NOMO-1 treated with DMSO at 0.1 percent for 48 hours (cell line): ENCODE measurements around the gene TIMP1.

Source experiments
- DNase-seq: peaks from one replicate; lab custom pipeline; 2025; ENCODE audit not compliant: unreplicated experiment; lab: John Stamatoyannopoulos, UW

The TIMP1 gene

DNA sequence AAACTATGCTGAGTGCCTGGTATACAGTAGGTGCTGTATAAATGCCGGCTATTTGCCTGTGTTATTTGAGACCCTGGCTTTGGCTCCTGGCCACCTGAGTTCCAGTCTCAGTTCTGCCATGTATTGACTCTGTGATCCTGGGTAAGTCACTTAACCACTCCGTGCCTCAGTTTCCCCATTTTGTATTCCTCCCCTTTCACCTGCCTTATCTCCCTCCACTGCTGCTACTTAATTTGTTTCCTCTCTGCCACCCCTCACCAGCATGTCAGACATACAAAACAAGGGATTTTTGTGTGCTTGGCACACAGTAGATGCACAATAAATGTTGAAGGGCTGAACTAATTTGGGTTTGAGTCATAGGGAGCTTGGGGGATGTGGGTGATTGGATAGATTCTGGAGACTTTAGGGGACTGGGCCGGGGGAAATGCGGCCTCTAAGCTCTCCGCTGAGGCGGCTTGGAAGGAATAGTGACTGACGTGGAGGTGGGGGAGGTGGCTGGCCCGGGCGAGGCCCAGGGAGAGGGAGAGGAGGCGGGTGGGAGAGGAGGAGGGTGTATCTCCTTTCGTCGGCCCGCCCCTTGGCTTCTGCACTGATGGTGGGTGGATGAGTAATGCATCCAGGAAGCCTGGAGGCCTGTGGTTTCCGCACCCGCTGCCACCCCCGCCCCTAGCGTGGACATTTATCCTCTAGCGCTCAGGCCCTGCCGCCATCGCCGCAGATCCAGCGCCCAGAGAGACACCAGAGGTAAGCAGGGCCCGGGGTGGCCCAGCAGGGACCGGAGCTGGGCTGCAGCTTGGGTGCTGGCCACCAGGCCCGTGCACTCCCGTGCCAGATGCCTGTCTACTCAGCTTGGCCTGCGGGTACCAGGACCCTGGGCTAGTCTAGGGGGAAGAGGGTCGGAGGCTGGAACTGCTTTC is at the start of gene TIMP1:
TSS of gene TIMP1 (plus strand) at position 706 of the 917 bp plus-strand sequence. CDS start 980 bp downstream, outside the sequence.
- peak; percentile 91 for DNase-seq

DNA sequence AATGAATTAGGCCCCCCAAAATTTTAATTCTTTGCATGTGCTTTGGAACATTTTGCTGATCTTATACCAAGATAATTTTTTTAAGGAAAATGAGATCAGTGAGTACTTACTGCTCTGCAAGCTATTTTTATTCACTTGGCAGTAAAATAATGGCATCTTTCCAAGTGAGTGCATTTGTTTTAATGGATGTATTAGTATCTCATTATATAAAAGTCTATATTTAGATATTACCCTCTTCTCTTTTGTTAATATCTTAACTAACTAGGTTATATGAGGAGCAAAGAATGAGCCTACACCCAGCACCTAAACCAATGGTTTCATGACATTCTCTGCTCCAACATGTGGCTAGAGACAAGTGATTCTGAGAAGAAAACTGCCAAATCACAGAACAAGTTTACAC is 42.4 kb upstream of the TIMP1 start:
- no peak for DNase-seq

DNA sequence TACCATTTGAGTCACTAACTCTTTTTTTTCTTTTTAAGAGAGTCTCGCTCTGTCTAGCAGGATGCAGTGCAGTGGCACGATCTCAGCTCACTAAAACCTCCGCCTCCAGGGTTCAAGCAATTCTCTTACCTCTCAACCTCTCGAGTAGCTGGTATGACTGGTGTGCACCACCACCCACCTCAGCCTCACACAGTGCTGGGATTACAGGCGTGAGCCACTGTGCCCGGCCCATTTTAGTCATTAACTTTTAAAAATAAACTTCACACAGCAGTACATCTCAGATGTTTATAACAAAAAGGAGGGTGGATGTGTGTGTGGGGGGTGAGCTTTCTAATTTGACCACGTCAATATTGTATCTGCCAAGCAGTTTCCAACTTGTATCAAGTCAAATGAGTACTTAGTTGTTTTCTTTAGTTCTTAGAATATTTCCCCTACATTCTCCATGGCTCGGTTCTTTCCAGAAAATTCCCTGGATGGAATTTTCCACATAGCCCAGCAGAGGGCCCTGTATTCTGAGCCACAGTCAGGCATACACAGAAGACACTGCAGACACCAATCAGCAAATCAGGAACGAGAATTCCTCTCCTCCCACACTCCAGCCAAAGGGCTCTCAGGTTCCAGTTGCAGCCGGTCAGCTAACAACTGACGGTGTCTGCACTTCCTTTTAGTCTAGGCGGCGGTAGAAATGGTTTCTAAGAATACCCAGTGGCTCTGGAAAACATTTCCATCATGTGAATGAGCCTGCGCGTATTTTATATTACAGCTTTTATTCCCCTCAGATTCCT is 41.3 kb upstream of the TIMP1 start:
- peak; percentile 37 for DNase-seq

DNA sequence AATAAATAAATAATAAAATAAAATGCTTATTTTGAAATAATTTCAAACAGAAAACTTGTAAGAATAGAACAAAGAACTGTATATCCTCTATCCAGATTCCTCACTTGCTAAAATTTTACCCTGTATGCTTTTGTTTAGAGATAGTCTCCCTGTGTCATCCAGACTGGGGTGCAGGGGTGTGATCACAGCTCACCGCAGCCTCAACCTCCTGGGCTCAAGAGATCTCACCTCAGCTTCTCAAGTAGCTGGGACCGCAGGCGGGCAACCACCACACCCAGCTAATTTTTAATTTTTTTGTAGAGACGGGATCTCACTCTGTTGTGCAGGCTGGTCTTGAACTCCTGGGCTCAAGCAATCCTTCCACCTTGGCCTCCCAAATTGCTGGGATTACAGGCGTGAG is 38.7 kb upstream of the TIMP1 start:
- DNase-seq: no peak

DNA sequence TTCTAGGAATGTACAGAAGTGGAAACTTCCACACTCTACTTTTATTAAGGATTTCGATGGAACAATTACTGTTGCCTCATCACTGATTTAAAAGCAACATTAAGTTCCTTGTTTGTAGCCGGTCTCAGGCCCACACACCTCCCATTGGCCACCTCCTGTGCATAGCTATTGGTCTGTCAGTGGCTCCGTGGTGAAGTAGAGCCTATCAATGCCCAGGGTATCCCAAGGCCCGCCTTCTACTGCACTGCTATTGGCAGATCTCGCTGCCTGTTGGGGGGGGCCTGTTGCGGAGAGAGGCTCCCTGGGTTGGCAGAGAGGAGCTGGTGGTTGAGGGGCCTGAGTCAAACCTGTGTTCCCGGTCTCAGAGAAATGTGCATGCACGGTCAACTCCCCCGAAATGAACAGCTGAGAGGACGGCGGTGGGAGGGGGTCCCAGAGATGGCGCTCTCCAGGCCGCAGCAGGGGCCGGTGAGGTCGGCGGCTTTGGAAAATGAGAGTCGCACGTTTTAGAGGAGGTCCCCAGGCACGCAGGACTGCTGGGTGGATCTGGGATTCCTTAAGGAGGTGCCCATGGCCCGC is 26.1 kb upstream of the TIMP1 start:
- DNase-seq: peak; percentile 87

DNA sequence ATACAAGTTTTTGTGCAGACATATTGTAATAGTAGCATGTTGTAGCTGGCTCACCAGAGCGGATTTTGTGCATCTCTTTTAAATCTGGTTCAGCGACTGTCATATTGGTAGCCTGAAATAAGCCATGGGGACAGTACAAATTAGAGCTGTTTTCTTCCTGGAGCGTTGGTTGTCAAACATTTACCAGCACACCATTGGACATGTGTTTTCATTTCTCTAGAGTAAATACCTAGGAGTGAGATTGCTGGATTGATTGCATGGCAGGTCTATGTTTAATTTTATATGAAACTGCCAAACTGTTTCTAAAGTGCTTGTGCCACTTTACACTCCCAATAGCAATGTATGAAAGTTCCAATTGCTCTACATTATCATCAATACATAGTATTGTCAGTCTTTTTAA is 23.8 kb upstream of the TIMP1 start:
- DNase-seq: no peak

DNA sequence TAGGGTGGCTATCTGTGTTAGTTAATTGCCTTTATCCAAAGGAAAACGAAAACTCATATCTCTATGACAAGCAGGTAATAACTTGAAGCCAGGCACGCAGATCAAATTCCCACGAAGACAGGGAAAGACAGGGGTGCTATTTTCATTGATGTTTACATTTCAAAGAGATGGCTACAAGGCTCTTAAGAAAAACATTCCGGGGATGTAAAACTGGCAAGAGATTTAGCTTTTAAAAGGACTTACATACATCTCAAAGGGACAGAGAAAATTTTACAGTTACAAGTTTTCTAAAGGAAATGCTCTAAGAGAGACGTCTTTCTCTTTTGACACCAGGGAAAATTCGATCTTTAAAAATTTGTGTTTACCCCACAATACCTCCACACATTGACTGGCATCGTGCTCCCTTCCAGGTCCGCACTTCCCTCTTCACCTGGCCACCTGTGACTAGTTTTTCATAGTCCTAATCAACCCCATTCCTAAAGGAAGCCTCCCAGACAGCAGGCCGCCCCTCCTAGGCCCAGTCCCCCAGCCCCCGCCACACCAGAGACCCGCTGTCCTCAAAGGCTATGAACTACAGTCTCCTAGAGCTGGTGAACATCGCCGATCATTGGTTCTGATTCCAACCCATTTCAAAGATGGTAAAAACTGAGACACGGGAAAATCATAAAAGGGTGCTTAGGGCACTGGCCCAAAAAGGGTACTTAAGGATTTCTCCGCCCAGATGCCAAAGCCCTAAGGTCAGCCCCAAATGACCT is 21.9 kb upstream of the TIMP1 start:
- DNase-seq: no peak

DNA sequence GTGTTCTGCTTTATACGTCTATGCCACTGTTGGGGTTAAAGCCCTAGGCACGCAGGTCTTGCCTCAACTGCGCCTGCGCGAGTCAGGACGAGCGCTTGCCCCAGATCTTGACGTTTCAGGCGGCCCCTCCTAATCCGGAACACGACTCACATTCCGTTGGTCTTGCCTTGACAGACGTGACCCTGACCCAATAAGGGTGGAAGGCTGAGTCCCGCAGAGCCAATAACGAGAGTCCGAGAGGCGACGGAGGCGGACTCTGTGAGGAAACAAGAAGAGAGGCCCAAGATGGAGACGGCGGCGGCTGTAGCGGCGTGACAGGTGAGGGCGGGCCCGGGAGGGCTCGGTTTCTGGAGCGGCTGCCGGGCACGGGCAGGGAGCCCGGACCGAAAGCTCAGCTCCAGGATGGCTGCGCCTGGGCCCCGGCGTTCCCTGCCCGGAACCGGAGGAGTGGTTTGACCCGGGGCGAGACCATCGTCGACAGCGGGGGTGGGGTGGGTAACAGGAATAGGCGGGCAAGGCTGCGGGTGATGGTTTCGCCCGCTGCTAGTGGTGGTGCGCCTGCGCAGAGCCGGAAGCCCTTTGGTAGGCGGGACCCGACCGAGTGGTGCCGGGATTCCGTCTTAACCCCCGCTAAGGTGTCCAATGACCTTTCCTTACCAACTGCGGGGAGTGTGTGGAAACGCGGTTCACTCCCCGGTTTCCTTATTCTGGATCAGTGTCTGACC is 21.1 kb upstream of the TIMP1 start, which contains the start of gene ARAF:
TSS of gene ARAF (plus strand) at position 272 of the 725 bp plus-strand sequence. CDS start 1,763 bp downstream, outside the sequence.
- DNase-seq: peak; percentile 92

DNA sequence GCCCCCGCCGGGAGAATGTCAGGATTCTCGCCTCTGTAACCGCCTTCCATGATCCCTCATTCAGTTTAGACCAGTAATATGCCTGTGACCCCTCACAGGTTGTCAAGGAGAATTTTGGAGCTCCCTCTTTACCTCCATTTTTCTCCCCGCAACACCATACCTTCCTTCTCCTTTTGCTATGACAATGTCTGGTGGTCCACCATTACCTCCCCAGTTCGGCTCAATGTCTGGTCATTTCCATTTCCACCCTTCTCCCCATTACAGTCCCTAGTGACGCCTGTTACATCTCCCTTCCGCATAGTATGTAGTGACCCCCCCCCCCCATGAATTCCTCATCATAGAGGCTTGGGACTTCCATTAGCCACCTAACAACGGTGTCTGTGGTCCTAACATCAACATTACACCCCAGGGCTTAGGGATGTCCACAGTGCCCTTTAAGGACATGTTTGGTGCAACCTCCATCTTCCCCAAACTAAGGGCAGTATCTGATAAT is 20.5 kb upstream of the TIMP1 start:
- no peak for DNase-seq

DNA sequence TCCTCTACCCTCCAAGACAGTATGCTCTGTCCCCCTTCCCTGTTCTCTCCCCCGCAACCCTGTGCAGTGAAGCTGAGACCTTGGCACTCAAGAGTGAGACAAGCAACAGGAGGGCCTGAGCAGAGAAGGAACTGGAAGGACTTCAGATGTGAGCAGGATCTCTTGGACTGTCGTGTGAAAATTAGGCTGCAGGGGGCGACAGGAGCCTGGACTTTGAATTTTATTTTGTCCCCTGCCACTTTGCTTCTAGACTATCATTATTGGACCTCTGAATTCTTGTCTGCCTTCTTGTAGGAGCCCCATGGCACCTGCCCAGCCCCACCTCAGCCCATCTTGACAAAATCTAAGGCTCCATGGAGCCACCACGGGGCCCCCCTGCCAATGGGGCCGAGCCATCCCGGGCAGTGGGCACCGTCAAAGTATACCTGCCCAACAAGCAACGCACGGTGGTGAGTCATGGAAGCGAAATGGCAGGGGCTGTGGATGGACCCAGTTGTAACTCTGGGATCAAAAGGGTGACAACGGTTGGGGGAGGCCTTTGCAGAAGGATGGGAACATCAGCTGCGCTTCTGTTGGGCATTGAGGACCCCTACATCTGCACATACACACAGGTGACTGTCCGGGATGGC is 19.5 kb upstream of the TIMP1 start:
- peak; percentile 37 for DNase-seq

DNA sequence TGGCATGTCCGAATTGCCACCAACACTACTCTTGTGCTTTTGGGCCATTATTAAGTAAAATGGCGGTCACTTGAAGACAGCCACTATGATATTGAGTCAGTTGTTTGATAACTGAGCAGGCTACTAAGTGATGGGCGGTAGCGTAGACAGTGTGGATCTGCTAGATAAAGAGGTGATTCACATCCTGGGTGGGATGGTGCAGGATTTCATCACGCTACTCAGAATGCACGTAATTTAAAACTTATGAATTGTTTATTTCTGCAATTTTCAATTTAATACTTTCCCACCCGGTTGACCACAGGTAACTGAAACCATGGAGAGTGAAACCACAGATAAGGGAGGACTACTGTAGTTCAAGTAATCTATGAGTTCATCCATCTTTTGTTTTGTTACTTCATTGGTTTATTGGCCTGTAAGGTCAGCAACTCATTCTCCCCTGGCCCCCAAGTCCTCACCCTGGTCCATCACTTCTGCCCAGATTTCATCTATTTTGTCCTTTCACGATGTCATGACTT is 18.4 kb upstream of the TIMP1 start:
- DNase-seq: no peak

DNA sequence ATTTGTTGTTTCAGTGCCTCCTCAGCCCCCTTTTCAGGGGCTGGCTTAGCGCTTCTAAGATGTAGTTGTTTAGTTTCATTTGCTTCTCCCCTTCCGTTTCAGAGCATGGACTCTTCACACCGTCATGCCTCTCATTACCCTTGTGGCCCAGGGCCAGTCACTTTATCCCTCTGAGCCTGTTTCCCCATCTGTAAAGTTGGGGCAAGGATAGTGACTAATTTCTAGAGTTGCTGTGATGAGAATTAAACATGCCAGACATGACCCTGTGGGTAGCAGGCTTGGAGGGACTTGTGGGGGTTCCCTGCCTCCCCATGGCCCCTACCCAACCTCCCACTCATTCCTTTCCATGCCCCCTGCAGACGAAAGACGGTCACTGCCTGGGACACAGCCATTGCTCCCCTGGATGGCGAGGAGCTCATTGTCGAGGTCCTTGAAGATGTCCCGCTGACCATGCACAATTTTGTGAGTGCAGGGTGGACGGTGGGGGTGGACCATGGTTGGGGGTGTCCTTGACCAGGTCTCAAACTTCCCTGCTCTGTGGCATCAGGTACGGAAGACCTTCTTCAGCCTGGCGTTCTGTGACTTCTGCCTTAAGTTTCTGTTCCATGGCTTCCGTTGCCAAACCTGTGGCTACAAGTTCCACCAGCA is 17.7 kb upstream of the TIMP1 start:
- no peak for DNase-seq

DNA sequence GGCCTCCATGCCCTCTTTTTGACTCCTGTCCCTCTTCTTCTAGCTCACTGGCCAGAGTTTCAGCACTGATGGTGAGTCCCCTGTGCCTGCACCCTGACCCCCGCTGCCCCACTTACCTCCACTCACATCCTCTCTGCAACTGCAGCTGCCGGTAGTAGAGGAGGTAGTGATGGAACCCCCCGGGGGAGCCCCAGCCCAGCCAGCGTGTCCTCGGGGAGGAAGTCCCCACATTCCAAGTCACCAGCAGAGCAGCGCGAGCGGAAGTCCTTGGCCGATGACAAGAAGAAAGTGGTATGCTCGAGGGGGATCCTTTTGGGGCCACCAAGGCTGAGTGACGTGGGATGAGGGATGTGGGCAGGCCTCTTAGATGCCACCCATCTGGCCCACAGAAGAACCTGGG is 15.4 kb upstream of the TIMP1 start:
- no peak for DNase-seq

DNA sequence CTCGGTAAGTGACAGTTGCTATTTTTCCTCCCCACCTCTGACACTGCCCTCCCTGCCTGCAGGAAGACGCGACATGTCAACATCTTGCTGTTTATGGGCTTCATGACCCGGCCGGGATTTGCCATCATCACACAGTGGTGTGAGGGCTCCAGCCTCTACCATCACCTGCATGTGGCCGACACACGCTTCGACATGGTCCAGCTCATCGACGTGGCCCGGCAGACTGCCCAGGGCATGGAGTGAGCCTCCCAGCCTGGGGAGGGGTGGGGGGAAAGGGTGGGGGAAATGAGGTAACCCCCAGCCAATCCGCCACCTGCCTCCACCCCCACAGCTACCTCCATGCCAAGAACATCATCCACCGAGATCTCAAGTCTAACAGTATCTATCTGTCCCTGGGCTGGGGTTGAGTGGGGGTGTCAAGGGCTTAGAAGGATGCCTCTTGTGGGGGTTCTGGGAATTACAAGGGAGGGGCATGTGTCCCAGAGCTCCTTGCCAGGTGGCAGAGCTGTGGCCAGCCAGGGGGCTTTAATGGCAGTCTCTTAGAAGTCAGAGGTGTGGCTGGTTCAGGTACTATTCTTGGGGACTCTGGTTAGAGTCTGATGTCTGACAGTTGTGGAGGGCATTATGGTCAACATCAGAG is 13.5 kb upstream of the TIMP1 start:
- peak; percentile 3 for DNase-seq

DNA sequence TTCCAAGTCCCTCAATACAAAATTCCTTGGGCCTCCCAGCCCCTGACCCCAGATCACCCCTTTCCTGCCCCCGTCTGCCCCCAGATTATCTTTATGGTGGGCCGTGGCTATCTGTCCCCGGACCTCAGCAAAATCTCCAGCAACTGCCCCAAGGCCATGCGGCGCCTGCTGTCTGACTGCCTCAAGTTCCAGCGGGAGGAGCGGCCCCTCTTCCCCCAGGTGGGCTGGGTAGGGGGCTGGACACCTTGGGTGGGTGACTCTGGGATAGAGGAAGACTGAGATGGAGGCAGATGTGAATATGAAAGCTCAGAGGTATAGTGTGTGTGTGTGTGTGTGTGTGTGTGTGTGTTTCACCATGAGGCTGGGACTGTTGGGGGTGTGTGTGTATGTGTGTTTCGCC is 11.4 kb upstream of the TIMP1 start:
- no peak for DNase-seq

DNA sequence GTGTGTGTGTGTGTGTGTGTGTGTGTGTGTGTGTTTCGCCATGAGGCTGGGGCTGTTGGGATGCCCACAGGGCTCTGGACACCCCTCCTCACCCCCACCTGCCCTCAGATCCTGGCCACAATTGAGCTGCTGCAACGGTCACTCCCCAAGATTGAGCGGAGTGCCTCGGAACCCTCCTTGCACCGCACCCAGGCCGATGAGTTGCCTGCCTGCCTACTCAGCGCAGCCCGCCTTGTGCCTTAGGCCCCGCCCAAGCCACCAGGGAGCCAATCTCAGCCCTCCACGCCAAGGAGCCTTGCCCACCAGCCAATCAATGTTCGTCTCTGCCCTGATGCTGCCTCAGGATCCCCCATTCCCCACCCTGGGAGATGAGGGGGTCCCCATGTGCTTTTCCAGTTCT is 11.0 kb upstream of the TIMP1 start:
- DNase-seq: no peak

DNA sequence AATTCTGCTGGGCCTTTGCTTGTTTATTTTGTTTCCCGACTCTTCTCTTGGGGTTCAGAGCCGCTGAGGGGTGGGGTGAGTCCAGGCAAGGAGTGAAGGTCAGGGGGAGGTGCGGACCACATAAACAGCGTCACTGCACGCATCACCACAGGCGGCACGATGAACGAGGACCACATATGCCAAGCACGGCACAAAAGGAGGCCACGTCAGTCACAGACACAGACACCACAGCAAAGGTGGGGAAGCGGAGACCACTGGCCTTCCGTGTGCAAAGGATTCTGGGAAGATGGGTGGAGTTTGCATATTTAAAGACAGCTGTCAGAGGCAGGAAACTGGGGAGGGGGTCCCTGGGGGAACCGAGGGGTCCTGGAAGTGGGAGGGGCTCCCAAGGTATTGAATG is 10.3 kb upstream of the TIMP1 start:
- DNase-seq: no peak

DNA sequence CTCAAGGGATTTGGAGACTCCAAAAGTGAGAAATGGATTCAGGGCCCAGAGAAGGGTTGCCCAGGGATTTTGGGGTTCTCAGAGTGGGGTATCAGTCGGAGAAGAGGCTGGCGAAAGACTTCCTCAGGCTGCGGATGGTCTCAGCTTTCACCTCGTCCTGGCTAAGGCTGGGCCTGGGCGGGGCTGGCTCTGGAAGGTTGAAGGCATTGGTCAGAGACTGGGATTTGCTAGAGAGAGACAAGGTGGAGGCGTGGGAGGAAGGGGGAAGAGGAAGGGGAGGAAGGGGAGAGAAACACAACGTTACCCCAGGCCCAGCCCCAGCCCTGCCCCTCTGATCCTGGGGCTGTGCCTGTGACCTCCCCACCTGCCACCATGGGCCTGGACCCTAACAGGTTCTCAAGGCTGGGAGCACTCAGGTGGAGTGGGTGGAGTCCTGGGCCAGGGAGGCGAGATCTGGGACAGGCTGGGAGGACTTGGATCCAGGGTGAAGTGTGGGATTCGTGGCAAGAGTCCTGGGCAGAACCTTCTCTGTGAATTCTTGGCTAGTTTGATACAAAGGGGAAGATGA is 9.4 kb upstream of the TIMP1 start:
- DNase-seq: no peak
